GM12865 (cell line): ENCODE data around the gene TNXB.
"Not testable (repeated sequence)": the region's sequence is repeated elsewhere in the genome, so short reads cannot be mapped to it uniquely, and the experiment has no call there.

ENCODE experiments used
- DNase-seq: peaks from one replicate; pipeline ENCODE4 v3.0.0; 2010; ENCODE audit warnings: low read depth
- H3K4me3 ChIP-seq: 2 replicates; pipeline ENCODE4 v1.5.1; 2011; ENCODE audit warnings: mild to moderate bottlenecking, low read depth, low read length, control low read depth
- TF ChIP-seq, protein P1 (sequence below): IDR thresholded peaks from 2 replicates; pipeline ENCODE4 v1.5.1; 2011; ENCODE audit warnings: low read length, control low read depth, low read depth, inconsistent platforms; ENCODE audit not compliant: insufficient read depth; ENCODE audit errors: missing control alignments

Gene TNXB

DNA sequence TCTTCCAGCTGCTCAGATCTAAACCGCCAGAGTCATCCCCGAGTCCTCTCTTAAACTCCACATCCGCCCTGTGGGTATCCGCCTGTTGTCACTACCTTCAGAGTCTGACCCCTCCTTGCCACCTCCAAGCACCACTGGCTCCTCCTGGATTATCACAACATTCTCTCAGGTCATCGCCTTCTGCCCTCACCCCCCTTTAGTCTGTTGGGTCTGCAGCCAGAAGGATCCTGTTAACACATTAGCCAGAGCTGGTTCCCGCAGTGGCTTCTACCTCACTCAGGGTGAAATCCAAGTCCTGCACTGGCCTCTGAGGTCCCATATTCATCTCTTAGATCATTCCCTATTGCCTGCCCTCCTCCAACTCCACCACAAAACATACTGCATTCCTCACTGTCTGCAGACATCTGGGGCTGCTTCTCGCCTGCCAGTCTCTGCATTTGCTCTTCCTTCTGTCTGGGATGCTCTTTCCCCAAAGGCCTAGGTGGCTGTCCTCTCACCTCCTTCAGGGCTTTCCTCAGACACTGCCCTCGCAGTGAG lies 34.1 kb downstream of the TNXB start:
- TF ChIP-seq, protein P1, sequence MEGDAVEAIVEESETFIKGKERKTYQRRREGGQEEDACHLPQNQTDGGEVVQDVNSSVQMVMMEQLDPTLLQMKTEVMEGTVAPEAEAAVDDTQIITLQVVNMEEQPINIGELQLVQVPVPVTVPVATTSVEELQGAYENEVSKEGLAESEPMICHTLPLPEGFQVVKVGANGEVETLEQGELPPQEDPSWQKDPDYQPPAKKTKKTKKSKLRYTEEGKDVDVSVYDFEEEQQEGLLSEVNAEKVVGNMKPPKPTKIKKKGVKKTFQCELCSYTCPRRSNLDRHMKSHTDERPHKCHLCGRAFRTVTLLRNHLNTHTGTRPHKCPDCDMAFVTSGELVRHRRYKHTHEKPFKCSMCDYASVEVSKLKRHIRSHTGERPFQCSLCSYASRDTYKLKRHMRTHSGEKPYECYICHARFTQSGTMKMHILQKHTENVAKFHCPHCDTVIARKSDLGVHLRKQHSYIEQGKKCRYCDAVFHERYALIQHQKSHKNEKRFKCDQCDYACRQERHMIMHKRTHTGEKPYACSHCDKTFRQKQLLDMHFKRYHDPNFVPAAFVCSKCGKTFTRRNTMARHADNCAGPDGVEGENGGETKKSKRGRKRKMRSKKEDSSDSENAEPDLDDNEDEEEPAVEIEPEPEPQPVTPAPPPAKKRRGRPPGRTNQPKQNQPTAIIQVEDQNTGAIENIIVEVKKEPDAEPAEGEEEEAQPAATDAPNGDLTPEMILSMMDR = no peak
- H3K4me3 ChIP-seq = no peak overlapping the region
- no peak for DNase-seq

DNA sequence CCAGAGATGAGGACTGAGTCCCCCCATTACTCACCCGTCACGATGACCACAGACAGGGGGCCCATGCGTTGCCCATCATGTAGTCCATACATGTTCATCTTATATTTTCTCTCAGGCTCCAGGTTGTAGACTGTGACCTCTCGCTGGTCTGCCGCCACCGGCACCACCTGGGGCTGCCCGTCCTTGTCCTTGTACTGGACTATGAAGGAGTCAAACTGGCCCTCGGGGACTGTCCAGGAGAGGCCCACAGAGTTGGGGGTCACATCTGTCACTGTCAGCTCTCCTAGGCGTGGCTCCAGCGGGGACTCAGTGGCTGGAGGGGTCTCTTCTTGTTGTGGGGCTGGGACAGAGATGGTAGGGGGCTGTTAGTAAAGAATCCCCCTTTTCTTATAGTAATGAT lies 35.5 kb downstream of the TNXB start:
- H3K4me3 ChIP-seq = no peak overlapping the region
- no peak for DNase-seq
- TF ChIP-seq, protein P1 = no peak

DNA sequence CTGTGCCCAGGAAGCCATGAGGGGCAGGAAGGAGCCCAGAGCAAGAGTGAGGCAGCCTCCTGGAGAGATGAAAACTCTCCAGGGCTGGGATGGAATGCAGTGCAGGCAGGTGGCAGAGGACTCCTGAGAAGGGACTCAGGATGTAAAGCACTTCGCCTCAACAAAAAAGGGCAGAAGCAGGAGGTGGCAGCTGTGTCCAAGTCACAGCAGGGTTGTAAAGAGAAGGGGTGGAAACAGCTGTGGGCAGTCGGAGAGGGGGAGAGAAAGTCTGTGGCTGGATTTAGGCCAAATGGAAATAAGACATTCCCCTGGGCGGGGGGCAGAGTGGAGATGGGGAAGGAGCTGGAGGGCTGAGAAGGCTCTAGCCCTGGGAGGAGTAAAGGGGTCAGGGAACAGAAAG lies 36.0 kb downstream of the TNXB start:
- TF ChIP-seq, protein P1 = no peak
- DNase-seq = no peak
- no peak overlapping the region for H3K4me3 ChIP-seq

DNA sequence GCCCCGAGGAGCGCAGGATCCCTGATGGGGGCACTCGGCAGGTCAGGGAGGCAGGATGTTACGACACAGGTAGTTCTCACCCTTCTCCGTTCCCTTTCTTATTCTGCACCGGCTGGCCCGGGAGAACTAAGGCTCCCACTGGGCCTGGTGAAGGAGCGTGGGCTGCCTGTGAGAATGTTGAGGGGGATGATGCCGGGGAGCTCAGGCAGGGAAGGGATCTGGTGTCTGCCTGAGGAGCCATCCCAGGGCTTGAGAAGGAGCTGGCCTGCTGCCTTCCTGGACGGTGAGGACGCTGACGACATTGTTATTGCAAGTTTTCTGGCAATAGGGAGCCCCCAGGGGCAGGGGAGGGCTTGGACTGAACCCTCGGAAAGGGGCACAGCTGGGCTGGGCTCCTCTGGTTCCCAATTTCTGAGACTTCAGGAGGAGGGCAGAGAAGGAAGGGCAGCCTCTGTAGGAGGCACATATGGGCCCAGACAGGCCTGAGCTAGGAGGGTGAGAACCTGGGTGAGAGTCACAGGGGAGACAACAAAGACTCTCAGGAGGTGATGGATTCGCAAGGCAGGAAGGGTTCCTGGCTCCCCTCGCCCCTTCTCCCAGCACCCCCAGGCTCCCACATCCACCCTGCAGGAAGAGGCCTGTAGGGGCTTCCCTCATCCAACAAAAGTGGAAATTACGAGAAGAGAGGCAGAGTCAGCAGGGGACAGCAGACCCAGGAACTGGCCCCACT lies 38.2 kb downstream of the TNXB start:
- DNase-seq = no peak
- no peak overlapping the region for H3K4me3 ChIP-seq
- TF ChIP-seq, protein P1 = no peak

DNA sequence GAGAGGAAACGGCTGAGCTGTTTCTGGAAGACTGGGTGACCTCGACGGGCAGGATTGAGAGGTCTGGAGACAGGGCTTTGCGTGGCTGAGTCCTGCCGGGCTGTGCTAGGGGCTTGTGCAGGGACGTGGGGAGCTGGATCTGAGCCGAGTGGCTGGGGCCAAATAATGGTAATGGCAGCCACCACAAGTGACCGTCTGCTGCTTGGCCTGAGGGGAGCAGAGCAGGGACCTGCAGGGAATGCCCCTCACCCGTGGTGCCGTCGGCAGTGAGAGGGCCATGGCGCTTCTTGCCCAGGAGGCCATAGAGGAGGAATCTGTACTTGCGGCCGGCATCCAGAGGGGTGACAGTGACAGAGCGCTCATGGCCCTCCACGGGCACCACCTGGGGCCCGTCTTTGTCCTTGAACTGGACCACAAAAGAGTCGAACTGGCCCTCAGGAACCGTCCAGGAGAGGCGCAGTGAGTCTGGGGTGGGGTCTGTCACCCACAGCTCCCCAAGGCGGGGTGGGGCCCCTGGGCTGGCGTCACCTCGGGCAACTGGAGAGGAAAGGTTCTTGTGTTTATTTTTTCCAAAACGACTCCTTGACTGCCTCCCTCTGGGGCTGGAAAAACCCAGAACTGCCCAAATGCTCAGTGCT lies 39.1 kb downstream of the TNXB start:
- TF ChIP-seq, protein P1 = no peak
- DNase-seq = no peak
- H3K4me3 ChIP-seq = no peak overlapping the region

DNA sequence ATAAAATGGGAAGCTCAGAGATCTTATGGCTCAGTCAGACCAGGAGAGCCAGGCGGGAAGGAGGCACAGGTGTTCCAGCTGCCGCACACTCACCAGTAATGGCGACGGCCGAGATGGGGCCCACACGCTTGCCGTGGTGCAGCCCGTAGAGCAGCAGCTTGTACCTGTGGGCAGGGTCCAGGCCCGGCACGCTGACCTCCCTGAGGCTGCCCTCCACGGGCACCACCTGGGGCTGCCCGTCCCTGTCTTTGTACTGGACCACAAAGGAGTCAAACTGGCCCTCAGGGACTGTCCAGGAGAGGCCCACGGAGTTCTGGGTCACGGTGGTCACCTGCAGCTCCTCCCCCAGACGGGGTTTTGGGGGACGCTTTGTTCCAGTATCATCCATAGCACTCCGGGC lies 39.7 kb downstream of the TNXB start:
- no peak overlapping the region for H3K4me3 ChIP-seq
- TF ChIP-seq, protein P1 = no peak
- no peak for DNase-seq

DNA sequence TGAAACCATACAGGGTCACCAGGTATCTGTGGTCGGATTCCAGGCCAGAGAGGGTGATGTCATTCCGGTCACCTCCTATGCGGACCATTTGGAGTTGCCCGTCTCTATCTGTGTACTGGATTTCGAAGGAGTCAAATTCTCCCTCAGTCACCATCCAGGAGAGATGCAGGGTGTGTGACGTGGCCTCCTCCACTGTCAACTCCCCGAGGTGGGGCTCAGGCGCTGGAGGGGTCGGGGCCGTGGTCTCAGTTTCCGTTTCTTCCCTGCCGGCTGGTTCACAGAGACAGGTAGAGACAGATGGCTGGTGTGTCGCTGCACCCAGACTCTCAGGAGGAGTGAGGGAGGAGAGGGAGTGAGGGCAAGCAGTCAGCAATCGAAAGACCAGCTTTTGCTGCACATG lies 40.3 kb downstream of the TNXB start:
- TF ChIP-seq, protein P1 = no peak
- H3K4me3 ChIP-seq = no peak overlapping the region
- no peak for DNase-seq

DNA sequence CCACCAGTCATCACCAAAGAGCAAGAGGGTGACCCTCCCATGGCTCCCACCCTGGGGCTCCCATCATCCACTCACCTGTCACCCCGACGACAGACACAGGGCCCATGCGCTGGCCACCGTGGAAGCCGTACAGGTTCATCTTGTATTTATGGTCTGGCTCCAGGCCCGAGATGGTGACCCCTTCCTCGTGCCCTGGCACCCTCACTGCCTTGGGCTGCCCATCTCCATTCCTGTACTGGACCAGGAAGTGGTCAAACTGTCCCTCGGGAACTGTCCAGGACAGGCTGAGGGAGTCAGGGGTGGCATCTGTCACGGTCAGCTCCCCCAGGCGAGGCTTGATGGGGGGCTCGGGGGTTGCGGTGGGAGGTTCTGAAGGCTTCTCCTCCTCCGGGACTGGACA lies 40.8 kb downstream of the TNXB start:
- DNase-seq, H3K4me3 ChIP-seq: not testable (repeated sequence)

DNA sequence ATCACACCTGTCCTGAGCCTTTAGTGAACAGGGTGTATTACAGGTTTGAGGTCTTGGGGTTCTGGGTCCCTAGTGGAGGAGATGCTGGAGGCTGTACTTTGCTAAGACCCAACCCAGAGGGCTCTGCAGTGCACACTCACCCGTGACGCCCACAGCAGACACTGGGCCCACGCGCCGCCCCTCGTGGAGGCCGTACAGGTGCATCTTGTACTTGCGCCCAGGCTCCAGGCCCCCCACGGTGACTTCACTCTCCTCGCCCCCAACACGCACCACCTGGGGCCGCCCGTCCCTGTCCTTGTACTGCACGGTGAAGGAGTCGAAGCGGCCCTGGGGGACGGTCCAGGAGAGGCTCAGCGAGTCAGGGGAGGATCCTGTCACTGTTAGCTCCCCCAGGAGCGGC lies 41.6 kb downstream of the TNXB start:
- H3K4me3 ChIP-seq, DNase-seq: not testable (repeated sequence)
